AG04449 (cell line): ENCODE measurements around the gene LRRC55.

Experiments used
- CTCF ChIA-PET: fragments of 350-600 bp; formaldehyde crosslinking; extraction: SDS; loops from one replicate; lab custom pipeline; 2021; ENCODE audit warnings: antibody characterized with exemption; lab: Yijun Ruan, JAX
- POLR2A ChIA-PET: fragments of 400-600, 350-600 bp; formaldehyde crosslinking; extraction: SDS; loops from one replicate; lab custom pipeline; 2020; ENCODE audit warnings: antibody characterized with exemption, inconsistent platforms; lab: Yijun Ruan, JAX
- DNase-seq: peaks from one replicate; pipeline ENCODE4 v3.0.0-alpha.2; 2010; ENCODE audit warnings: low read depth, low spot score
- H3K4me3 ChIP-seq: 2 replicates; pipeline ENCODE4 v1.5.1; 2011; ENCODE audit warnings: low read depth, mild to moderate bottlenecking, control low read depth, low read length
- TF ChIP-seq, protein P1 (sequence below): IDR thresholded peaks from one replicate; pipeline ENCODE4 v1.5.1; 2011; ENCODE audit warnings: mild to moderate bottlenecking, moderate library complexity, low read length, control low read depth, inconsistent platforms; ENCODE audit not compliant: insufficient read depth; ENCODE audit errors: missing control alignments

LRRC55 gene, protein sequence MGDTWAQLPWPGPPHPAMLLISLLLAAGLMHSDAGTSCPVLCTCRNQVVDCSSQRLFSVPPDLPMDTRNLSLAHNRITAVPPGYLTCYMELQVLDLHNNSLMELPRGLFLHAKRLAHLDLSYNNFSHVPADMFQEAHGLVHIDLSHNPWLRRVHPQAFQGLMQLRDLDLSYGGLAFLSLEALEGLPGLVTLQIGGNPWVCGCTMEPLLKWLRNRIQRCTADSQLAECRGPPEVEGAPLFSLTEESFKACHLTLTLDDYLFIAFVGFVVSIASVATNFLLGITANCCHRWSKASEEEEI

DNA sequence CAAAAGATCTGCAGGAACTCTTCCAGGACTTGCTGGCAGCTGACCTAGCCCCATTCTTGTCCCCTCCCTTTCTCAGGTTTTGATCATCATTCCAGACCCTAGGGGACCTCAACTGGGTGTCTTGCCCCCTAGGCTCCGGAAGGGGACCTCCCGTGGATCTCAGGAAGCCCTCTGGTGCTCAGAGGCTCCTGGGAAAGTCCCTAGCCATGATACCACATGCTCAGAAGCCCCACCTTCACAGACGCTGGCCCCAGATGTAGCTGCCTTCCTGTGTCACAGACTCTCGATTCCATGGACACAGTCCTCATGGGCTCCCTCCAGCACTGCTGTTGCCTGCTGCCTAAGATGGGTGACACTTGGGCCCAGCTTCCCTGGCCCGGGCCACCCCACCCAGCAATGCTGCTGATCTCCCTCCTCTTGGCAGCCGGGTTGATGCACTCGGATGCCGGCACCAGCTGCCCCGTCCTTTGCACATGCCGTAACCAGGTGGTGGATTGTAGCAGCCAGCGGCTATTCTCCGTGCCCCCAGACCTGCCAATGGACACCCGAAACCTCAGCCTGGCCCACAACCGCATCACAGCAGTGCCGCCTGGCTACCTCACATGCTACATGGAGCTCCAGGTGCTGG is at the start of gene LRRC55:
LRRC55 (plus strand) TSS at position 276 of the 628 bp plus-strand sequence; CDS start at position 346, 70 bp downstream.
- no peak within 1 kb of the TSS for H3K4me3 ChIP-seq
- CTCF ChIA-PET, result interaction anchor here (3.1 kb wide), 1 partner anchor 68 kb away, joined by 13 read pairs; no protein-coding TSS in a partner anchor
- TF ChIP-seq, protein P1, sequence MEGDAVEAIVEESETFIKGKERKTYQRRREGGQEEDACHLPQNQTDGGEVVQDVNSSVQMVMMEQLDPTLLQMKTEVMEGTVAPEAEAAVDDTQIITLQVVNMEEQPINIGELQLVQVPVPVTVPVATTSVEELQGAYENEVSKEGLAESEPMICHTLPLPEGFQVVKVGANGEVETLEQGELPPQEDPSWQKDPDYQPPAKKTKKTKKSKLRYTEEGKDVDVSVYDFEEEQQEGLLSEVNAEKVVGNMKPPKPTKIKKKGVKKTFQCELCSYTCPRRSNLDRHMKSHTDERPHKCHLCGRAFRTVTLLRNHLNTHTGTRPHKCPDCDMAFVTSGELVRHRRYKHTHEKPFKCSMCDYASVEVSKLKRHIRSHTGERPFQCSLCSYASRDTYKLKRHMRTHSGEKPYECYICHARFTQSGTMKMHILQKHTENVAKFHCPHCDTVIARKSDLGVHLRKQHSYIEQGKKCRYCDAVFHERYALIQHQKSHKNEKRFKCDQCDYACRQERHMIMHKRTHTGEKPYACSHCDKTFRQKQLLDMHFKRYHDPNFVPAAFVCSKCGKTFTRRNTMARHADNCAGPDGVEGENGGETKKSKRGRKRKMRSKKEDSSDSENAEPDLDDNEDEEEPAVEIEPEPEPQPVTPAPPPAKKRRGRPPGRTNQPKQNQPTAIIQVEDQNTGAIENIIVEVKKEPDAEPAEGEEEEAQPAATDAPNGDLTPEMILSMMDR, result no peak
- no peak for DNase-seq
- POLR2A ChIA-PET, result no interaction called here

DNA sequence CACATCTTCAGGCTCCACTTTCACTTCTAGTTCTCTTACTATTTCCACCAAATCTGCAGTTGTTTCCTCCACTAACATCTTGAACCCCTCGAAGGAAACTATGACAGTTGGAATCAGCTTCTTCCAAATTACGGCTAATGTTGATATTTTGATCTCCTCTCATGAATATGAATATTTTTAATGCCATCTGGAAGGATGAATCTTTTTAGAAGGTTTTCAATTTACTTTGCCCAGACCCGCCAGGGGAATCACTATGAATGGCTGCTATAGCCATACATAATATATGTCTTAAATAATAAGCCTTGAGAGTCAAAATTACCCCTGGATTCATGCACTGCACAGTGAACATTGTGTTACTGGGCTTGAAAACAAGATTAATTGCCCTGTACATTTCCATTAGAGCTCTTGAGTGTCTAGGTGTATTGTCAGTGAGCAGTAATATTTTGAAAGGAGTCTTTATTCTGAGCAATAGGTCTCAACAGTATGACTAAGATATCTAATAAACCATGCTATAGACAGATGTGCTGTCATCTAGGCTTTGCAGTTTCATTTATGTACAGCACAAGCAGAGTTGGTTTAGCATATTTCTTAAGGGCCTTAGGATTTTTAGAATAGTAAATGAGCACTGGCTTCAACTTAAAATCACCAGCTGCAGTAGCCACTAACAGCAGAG is 48.3 kb upstream of the LRRC55 start:
- no peak for DNase-seq
- CTCF ChIA-PET, result interaction anchor here (1.7 to 26.7 kb wide), 3 partner anchors 107 to 293 kb away, joined by 5 to 496 read pairs (median 5); no protein-coding TSS in a partner anchor
- TF ChIP-seq, protein P1, result no peak
- POLR2A ChIA-PET, result no interaction called here
- no peak overlapping the region for H3K4me3 ChIP-seq

DNA sequence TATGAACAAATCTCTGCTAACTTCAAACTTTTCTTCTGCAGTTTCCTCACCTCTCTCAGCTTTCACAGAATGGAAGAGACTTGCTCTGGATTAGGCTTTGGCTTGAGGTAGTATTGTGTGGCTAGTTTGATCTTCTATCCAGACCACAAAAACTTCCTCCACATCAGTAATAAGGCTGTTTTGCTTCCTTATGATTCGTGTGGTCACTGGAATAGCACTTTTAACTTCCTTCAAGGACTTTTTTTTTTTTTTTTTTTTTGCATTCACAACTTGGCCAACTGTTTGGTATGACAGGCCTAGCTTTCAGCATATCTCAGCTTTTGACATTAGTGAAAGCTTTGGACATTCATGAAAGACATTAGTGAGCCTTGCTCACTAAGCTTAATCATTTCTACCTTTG is 47.5 kb upstream of the LRRC55 start:
- TF ChIP-seq, protein P1, result no peak
- no peak overlapping the region for H3K4me3 ChIP-seq
- CTCF ChIA-PET, result interaction anchor here (1.7 to 26.7 kb wide), 3 partner anchors 106 to 293 kb away, joined by 5 to 496 read pairs (median 5); no protein-coding TSS in a partner anchor
- no peak for DNase-seq
- POLR2A ChIA-PET, result no interaction called here

DNA sequence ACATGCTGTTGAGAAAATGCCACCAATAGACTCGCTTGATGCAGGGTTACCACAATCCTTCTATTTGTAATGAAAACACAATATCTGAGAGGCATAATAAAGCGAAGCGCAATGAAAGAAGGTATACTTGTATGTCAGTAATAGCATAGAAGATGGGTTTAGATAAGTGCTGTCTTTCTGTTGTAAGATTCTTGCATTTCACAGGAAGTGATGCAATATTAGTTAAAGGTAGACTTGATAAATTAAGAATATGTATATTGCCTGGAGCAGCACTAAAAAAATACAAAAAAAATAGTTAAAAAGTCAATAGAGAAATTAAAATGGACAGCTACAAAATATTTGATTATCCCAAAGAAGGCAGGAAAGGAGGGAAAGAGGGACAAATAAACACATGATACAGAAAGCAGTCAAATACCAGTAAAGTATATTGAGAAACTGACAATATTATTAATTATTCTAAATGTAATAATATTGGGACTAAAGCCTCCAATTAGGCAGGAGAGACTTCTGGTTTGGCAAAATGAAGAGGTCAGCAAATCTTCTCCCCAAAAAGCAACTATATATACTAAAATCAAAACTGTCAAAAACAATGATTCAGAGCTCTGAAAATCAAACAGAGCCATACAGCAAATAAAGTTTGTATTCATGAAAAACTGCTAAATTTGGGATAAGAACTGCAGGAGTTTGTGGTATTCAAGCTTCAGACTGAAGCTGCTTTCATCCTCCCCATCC is 46.6 kb upstream of the LRRC55 start:
- CTCF ChIA-PET, result interaction anchor here (0.9 to 26.7 kb wide), 2 partner anchors 11 to 117 kb away, joined by 3 to 496 read pairs; no protein-coding TSS in a partner anchor
- POLR2A ChIA-PET, result no interaction called here
- H3K4me3 ChIP-seq, result no peak overlapping the region
- no peak for DNase-seq
- TF ChIP-seq, protein P1, result no peak

DNA sequence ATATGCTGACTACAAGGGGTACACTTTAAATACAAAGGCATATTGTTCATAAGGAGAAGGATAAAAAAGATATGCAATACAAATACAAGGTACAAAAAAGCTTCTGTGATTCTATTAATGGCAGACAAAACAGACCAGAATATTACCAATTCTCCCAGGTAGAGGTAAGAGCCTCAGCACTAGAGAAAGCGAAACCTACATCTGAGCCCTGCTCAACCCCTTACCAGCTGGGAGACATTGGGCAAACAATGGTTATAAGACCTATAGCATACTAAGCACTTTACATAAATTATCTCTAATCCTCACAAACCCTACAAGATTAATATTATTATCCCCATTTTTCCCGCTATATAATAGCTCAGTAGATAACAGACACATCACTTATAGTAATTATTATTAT is 41.2 kb upstream of the LRRC55 start:
- DNase-seq, result no peak
- TF ChIP-seq, protein P1, result no peak
- CTCF ChIA-PET, result interaction anchor here (1.4 kb wide), 1 partner anchor 109 kb away, joined by 11 read pairs; no protein-coding TSS in a partner anchor
- H3K4me3 ChIP-seq, result no peak overlapping the region
- POLR2A ChIA-PET, result no interaction called here
